Nephron (organoid): ENCODE data around the gene GABRR1.

ENCODE experiments used
- H3K27ac Mint-ChIP-seq, 3 experiments: 2 replicates each; pipeline ENCODE4 v1.8.0; 2020; ENCODE audit warnings: mixed read lengths in 3 of 3, mild to moderate bottlenecking in 2 of 3, moderate library complexity in 1 of 3
- H3K27me3 Mint-ChIP-seq: 2 replicates; pipeline ENCODE4 v1.8.0; 2021; ENCODE audit warnings: low read depth, mild to moderate bottlenecking, moderate library complexity, mixed read lengths
- H3K36me3 Mint-ChIP-seq: 2 replicates; pipeline ENCODE4 v1.8.0; 2020; ENCODE audit warnings: low read depth, mixed read lengths
- H3K4me1 Mint-ChIP-seq: 2 replicates; pipeline ENCODE4 v1.8.0; 2020; ENCODE audit warnings: mixed read lengths
- H3K4me3 Mint-ChIP-seq, 3 experiments: 2 replicates each; pipeline ENCODE4 v1.8.0; 2020; ENCODE audit warnings: mild to moderate bottlenecking in 3 of 3, mixed read lengths in 3 of 3, moderate library complexity in 2 of 3
- H3K9me3 Mint-ChIP-seq: 2 replicates; pipeline ENCODE4 v1.8.0; 2020; ENCODE audit warnings: mixed read lengths
- CTCF ChIP-seq, 3 experiments: fragments of 200-600 bp; sonication (generic); IDR thresholded peaks; one replicate each; pipeline ENCODE4 v1.5.0; 2021; ENCODE audit warnings: antibody characterized with exemption in 3 of 3; ENCODE audit not compliant: unreplicated experiment in 3 of 3

The GABRR1 gene

GRCh38 chr6:89190741-89191140 is 26.4 kb downstream of the GABRR1 start:
- H3K4me3 Mint-ChIP-seq, result no peak overlapping the region
- peaks cover 3% of the 10 kb centered on the region for H3K27me3 Mint-ChIP-seq
- H3K9me3 Mint-ChIP-seq, result peaks cover 17% of the 10 kb centered on the region
- no peaks in the 10 kb centered on the region for H3K36me3 Mint-ChIP-seq
- TF ChIP-seq CTCF (IDR thresholded peaks at IDR 0.05; ENCODE audit: unreplicated experiment in 3 of 3), result no peak
- H3K27ac Mint-ChIP-seq, result no peak overlapping the region
- peaks cover 13% of the 10 kb centered on the region for H3K4me1 Mint-ChIP-seq

- no peak overlapping the region for H3K27ac Mint-ChIP-seq
- peaks cover 3% of the 10 kb centered on the region for H3K27me3 Mint-ChIP-seq
- peaks cover 13% of the 10 kb centered on the region for H3K4me1 Mint-ChIP-seq
- H3K9me3 Mint-ChIP-seq, result no peaks in the 10 kb centered on the region
- no peak for TF ChIP-seq CTCF (IDR thresholded peaks at IDR 0.05; ENCODE audit: unreplicated experiment in 3 of 3)
- H3K36me3 Mint-ChIP-seq, result no peaks in the 10 kb centered on the region
- no peak overlapping the region for H3K4me3 Mint-ChIP-seq
These were observed 29.7 kb downstream of the GABRR1 start for GRCh38 chr6:89187504-89187903.

GRCh38 chr6:89186762-89187161 is 30.4 kb downstream of the GABRR1 start:
- Mint-ChIP-seq H3K9me3 (no peaks in the 10 kb centered on the region), H3K36me3 (no peaks in the 10 kb centered on the region), H3K27ac (no peak overlapping the region), H3K4me3 (no peak overlapping the region), H3K4me1 (peaks cover 12% of the 10 kb centered on the region), H3K27me3 (peaks cover 3% of the 10 kb centered on the region)
- TF ChIP-seq CTCF (IDR thresholded peaks at IDR 0.05; ENCODE audit: unreplicated experiment in 3 of 3), result no peak

GRCh38 chr6:89184344-89184743 is 32.8 kb downstream of the GABRR1 start:
- Mint-ChIP-seq H3K27me3 (peaks cover 3% of the 10 kb centered on the region), H3K27ac (no peak overlapping the region), H3K9me3 (peaks cover 2% of the 10 kb centered on the region), H3K36me3 (no peaks in the 10 kb centered on the region), H3K4me3 (no peak overlapping the region), H3K4me1 (peaks cover 21% of the 10 kb centered on the region)
- TF ChIP-seq CTCF (IDR thresholded peaks at IDR 0.05; ENCODE audit: unreplicated experiment in 3 of 3), result no peak

- Mint-ChIP-seq H3K36me3 (no peaks in the 10 kb centered on the region), H3K4me3 (no peak overlapping the region), H3K27me3 (peaks cover 3% of the 10 kb centered on the region), H3K9me3 (peaks cover 2% of the 10 kb centered on the region), H3K4me1 (peaks cover 28% of the 10 kb centered on the region), H3K27ac (no peak overlapping the region)
- no peak for TF ChIP-seq CTCF (IDR thresholded peaks at IDR 0.05; ENCODE audit: unreplicated experiment in 3 of 3)
These were observed 33.9 kb downstream of the GABRR1 start for GRCh38 chr6:89183294-89183693.

- peak overlapping the region in 2 of 3 experiments; percentile 22 to 65 for H3K27ac Mint-ChIP-seq
- H3K4me3 Mint-ChIP-seq, result peak overlapping the region in 1 of 3 experiments; percentile 16
- no peaks in the 10 kb centered on the region for H3K36me3 Mint-ChIP-seq
- TF ChIP-seq CTCF (IDR thresholded peaks at IDR 0.05; ENCODE audit: unreplicated experiment in 3 of 3), result no peak
- H3K27me3 Mint-ChIP-seq, result no peaks in the 10 kb centered on the region
- H3K4me1 Mint-ChIP-seq, result peaks cover 30% of the 10 kb centered on the region
- peaks cover 2% of the 10 kb centered on the region for H3K9me3 Mint-ChIP-seq
These were observed 36.2 kb downstream of the GABRR1 start for GRCh38 chr6:89180971-89181370.
